ENCODE measurements around the gene RNF146. TPM values are rescaled to one million over a fixed set of nuclear protein-coding genes. Genes with fewer than 3 reads are reported as not detected.
"Not testable (repeated sequence)": the region's sequence is repeated elsewhere in the genome, so short reads cannot be mapped to it uniquely, and the experiment has no call there.

Gene RNF146
- 11.8 TPM for total RNA-seq

GRCh38 chr6:127266178-127266891 is at the start of gene RNF146:
Gene RNF146 (plus strand): TSS chr6:127266864. CDS start chr6:127280339, 13,475 bp downstream.
- peak; percentile 64 to 88 (median 87) for DNase-seq (ENCODE audit: low read depth in 2 of 3, low spot score in 2 of 3)

- no peak for DNase-seq (ENCODE audit: low read depth in 2 of 3, low spot score in 2 of 3)
These were observed 46.8 kb upstream of the RNF146 start for GRCh38 chr6:127219869-127220268.

GRCh38 chr6:127221201-127221600 is 45.5 kb upstream of the RNF146 start:
- DNase-seq (ENCODE audit: low read depth in 2 of 3, low spot score in 2 of 3) = no peak

DNA sequence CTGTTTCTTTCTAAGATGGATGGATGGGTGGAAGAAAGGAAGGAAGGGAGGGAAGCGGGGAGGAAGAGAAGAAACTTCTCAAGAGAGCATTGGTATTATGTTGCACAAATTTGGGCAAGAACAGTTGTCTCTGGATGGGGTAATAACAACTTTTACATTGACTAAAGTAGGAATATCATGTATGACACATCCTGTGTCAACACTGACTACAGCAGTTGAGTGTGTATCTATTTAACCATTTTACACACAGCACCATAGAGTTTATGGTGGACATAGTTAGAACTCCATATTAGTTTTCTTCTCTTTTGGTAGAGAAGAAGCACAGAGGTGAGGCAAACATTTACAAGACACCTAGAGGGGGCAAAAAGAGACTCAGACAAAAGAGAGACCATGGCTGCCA is 44.2 kb upstream of the RNF146 start:
- no peak for DNase-seq (ENCODE audit: low read depth in 2 of 3, low spot score in 2 of 3)

GRCh38 chr6:127225497-127225896 is 41.2 kb upstream of the RNF146 start:
- no peak for DNase-seq (ENCODE audit: low read depth in 2 of 3, low spot score in 2 of 3)

GRCh38 chr6:127233819-127234218 is 32.8 kb upstream of the RNF146 start:
- not testable (repeated sequence) for DNase-seq (ENCODE audit: low read depth in 2 of 3, low spot score in 2 of 3)

DNA sequence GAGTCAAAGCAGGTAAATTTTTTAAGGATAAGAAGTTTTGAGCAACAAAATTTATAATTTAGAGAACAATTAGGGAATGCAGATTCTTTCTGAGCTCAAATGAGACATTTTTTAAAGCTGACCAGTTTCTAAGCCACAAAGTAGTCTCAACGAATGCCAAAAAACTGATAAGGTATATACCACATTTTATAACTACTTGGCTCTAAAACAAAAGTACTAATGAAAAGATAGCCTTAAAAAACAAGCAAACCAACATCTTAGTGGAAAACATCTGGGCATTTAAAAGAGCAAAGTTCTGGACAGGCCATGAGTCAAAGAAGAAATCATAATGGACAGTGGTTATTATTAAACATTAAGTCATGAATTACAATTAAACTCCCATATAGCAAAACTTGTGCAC is 23.2 kb upstream of the RNF146 start:
- no peak for DNase-seq (ENCODE audit: low read depth in 2 of 3, low spot score in 2 of 3)

GRCh38 chr6:127247114-127248096 is 19.3 kb upstream of the RNF146 start:
- no peak for DNase-seq (ENCODE audit: low read depth in 2 of 3, low spot score in 2 of 3)

- DNase-seq (ENCODE audit: low read depth in 2 of 3, low spot score in 2 of 3) = no peak
These were observed 17.0 kb upstream of the RNF146 start for GRCh38 chr6:127249621-127250020.

DNA sequence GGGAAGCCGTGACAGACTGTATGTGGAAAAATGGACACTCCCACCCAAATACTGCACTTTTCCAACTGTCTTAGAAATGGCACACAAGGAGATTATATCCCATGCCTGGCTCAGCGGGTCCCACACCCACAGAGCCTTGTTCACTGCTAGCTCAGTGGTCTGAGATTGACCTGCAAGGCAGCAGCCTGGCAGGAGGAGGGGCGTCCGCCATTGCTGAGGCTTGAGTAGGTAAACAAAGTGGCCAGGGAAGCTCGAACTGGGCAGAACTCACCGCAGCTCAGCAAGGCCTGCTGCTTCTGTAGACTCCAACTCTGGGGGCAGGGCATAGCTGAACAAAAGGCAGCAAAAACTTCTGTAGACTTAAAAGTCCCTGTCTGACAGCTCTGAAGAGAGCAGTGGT is 11.4 kb upstream of the RNF146 start:
- no peak for DNase-seq (ENCODE audit: low read depth in 2 of 3, low spot score in 2 of 3)

- no peak for DNase-seq (ENCODE audit: low read depth in 2 of 3, low spot score in 2 of 3)
These were observed 3.8 kb upstream of the RNF146 start for GRCh38 chr6:127262896-127263295.

DNA sequence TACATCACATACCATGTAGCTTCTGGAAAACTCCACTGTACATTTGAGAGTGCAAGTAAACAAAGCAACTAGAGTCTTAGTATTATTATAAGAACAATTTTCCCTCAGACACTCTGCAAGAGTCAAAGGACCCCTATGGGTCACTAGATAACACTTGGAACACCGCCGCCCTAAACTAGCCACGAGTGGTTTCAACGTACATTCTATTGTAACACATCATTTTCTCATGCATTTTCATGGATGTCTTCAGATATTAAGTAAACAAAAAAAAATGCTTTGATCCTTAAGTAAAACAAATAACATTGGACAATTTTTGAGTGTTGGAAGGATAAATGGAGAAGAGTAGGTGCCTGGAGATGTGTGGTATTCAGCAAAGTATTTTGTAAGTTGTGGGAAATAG is 3.2 kb upstream of the RNF146 start:
- no peak for DNase-seq (ENCODE audit: low read depth in 2 of 3, low spot score in 2 of 3)

- DNase-seq (ENCODE audit: low read depth in 2 of 3, low spot score in 2 of 3) = peak; percentile 25 to 67 (median 56)
These were observed 405 bp downstream of the RNF146 start for GRCh38 chr6:127266892-127267645.

DNA sequence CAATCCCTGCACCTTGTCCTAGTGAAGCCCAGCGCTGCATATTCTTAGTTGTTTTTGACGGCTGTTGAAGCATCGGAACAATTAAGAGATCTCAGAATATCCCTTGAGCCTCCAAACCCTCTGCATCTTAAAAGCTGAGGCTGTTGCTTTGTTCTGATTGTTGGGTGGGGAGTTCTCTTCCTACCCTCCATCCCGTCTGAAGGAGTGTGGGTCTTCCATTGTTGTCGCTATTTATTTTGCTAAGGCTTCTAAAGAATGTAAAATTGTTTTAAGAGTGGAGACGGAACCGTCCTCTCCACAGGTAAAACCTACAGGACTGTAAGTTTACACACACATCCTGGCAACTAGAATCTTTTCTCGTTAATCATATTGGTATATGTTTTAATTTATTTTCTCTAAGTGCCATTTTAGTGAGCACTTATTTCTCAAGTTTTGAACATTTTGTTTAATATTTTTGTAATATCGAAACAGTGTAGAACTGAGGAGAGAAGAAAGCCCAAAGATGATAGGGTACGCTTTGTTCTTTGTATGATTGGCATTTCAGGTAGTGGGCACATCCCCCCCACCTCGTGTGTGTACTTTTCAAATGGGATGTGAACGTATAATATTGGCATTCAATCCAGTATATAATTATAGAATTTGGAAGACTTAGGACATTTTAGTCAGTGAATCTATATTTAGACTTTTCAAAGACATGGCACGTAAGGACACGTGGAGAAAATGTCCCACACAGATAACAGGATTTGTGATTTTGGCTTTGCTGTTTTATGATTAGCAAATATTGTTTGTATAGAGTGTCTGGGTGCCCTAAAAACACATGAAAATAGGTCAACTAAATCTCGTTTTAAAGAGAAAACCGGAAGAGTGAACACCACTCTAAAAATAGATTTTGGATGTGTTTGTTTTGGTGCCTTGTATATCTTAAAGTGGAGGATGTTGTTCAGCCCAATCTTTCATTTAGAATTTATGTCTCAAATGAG is 1.3 kb downstream of the RNF146 start:
- DNase-seq (ENCODE audit: low read depth in 2 of 3, low spot score in 2 of 3) = peak in 1 of 3 donors; percentile 38

DNA sequence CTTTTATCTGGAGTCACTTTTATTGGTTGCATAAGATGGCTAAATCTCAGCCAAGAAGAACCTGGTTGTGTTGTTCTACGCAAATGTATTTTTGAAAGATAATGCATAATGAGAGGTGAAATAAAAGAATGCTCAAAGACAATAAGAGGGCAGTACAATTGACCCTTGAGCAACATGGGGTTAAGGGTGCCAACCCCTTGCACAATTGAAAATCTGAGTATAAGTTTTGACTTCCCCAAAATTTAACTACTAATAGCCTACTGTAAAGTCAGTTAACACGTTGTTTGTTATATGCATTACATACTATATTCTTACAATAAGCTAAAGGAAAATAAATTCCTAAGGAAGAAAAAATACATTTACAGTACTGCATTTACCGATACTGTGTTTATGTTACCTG is 5.9 kb downstream of the RNF146 start:
- no peak for DNase-seq (ENCODE audit: low read depth in 2 of 3, low spot score in 2 of 3)

GRCh38 chr6:127273499-127273898 is 6.8 kb downstream of the RNF146 start:
- no peak for DNase-seq (ENCODE audit: low read depth in 2 of 3, low spot score in 2 of 3)

DNA sequence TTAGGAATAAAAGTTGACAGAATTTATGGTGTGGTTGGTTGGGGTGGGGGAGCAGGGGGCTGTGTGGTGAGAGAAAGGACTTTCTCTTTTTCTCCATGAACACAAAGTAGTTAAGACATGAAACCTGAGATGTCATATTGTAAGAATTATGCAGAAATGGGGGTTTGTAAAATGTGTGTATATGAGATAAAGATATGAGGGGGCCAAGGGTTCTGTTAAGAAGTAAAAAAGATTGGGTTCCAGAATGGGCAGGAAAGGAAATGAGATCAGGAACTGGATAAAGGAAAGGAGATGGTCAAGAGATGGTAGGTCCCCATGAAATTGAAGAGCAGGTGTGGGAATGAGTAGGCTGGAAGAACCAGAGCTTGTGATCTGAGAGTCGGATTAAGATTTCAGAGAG is 9.7 kb downstream of the RNF146 start:
- DNase-seq (ENCODE audit: low read depth in 2 of 3, low spot score in 2 of 3) = no peak

DNA sequence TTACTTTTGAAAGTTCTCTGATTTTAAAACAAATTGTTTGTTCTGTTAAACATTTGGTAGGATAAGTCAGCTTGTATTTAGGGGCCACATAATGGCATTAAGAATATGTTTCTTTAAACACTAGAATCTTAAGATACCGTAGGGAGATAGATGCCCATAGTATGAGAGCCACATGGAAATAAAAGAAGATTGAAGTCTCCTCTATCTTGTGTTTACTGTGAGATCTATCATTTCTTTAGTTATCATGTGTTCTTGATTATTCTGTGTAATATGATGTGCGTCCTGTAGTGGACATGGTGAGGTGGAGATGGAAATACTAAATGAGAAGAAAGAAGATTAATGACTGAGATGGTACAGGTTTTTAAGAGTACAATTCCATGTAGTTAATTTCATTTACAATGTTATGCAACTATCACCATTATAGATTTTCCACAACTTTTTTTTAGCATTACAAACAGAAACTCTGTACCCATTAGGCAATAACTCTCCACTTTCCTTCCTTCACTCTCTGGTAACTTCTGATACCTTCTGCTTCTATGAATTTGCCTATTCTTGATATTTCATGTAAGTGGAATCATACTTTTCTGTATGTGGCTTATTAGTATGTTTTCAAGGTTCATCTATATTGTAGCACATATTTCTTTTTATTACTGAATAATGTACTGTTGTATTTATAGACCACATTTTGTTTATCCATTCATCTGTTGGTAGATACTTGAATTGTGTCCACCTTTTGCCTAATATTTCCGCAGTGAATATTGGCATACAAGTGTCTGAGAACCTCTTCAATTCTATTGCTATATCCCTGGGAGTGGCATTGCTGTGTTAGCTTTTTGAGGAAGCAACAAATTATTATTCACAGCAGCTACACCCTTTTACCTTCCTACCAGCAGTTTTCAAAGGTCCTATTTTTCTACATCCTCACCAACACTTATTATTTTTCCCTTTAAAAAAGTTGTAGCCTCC is 11.5 kb downstream of the RNF146 start:
- no peak for DNase-seq (ENCODE audit: low read depth in 2 of 3, low spot score in 2 of 3)

DNA sequence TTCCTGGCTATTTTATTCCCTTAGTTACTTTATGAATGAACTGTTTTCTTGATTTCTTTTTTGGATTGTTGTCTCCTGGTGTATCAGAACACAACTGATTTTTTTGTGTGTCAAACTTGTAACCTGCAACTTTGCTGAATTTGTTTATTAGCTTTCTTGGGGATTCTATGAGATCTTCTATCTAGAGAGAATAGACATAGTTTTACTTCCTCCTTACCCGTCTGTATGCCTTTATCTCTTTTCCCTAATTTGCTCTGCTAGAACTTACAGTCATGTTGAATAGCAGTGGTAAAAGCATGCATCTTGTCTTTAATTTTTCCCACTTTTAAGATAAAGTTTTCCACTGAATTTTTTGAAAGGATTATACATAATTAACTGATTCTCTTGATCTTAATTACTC is 13.2 kb downstream of the RNF146 start:
- no peak for DNase-seq (ENCODE audit: low read depth in 2 of 3, low spot score in 2 of 3)
